HG03108 (cell line): Measurements from ENCODE around the gene NEDD4L.
"Not testable (repeated sequence)": the region's sequence is repeated elsewhere in the genome, so short reads cannot be mapped to it uniquely, and the experiment has no call there.

Experiments
- ATAC-seq: cut with Tn5 transposase; IDR thresholded peaks from one replicate; pipeline ENCODE4 v1.9.1; 2021; ENCODE audit warnings: moderate library complexity; ENCODE audit not compliant: unreplicated experiment

NEDD4L gene

GRCh38 chr18:58043491-58044369 lies at the start of gene NEDD4L:
Gene NEDD4L, plus strand, starts transcription at chr18:58044226. Its CDS starts 435 bp downstream, at chr18:58044661.
- peak; percentile 55 for ATAC-seq

- ATAC-seq, result no peak
Measured at GRCh38 chr18:57995331-57995730, 48.7 kb upstream of the NEDD4L start.

- not testable (repeated sequence) for ATAC-seq
Measured at GRCh38 chr18:57996894-57997293, 47.1 kb upstream of the NEDD4L start.

- ATAC-seq, result no peak
Measured at GRCh38 chr18:57997820-57998219, 46.2 kb upstream of the NEDD4L start.

- no peak for ATAC-seq
Measured at GRCh38 chr18:57998461-57998860, 45.6 kb upstream of the NEDD4L start.

- ATAC-seq, result no peak
Measured at GRCh38 chr18:58004317-58004716, 39.7 kb upstream of the NEDD4L start.

- no peak for ATAC-seq
Measured at GRCh38 chr18:58005011-58005410, 39.0 kb upstream of the NEDD4L start.

- no peak for ATAC-seq
Measured at GRCh38 chr18:58005885-58006523, 38.0 kb upstream of the NEDD4L start.

- no peak for ATAC-seq
Measured at GRCh38 chr18:58009166-58009565, 34.9 kb upstream of the NEDD4L start.

- no peak for ATAC-seq
Measured at GRCh38 chr18:58010265-58010664, 33.8 kb upstream of the NEDD4L start.

GRCh38 chr18:58012356-58012755 lies 31.7 kb upstream of the NEDD4L start:
- ATAC-seq, result no peak

- ATAC-seq, result no peak
Measured at GRCh38 chr18:58013241-58014211, 30.5 kb upstream of the NEDD4L start.

- ATAC-seq, result peak; percentile 98
Measured at GRCh38 chr18:58015065-58015780, 28.8 kb upstream of the NEDD4L start.

GRCh38 chr18:58017267-58017666 lies 26.8 kb upstream of the NEDD4L start:
- ATAC-seq, result no peak

- no peak for ATAC-seq
Measured at GRCh38 chr18:58020567-58021107, 23.4 kb upstream of the NEDD4L start.

GRCh38 chr18:58021504-58021903 lies 22.5 kb upstream of the NEDD4L start:
- ATAC-seq, result no peak

GRCh38 chr18:58023108-58023507 lies 20.9 kb upstream of the NEDD4L start:
- ATAC-seq, result no peak

- ATAC-seq, result no peak
Measured at GRCh38 chr18:58024139-58024538, 19.9 kb upstream of the NEDD4L start.

GRCh38 chr18:58025205-58025604 lies 18.8 kb upstream of the NEDD4L start:
- ATAC-seq, result no peak

- ATAC-seq, result no peak
Measured at GRCh38 chr18:58025733-58026132, 18.3 kb upstream of the NEDD4L start.
